Suprapubic skin (tissue), 4 donors: ENCODE measurements around the gene DKK3.

Experiments
- CTCF ChIP-seq, 2 donors: fragments of 200-600 bp in 1 of 2; fragments of 450-650 bp in 1 of 2; sonication (generic) in 1 of 2; IDR thresholded peaks; one replicate each; pipeline ENCODE4 v1.5.1; 2016 to 2019; ENCODE audit warnings: antibody characterized with exemption in 2 of 2, mild to moderate bottlenecking in 1 of 2, moderate library complexity in 1 of 2
- EP300 ChIP-seq: sonication (generic); formaldehyde crosslinking; IDR thresholded peaks from one replicate; pipeline ENCODE4 v1.6.1; 2017; ENCODE audit warnings: antibody characterized with exemption
- POLR2A ChIP-seq, 2 donors: fragments of 450-650 bp; IDR thresholded peaks; one replicate each; pipeline ENCODE4 v1.6.1; 2017; ENCODE audit warnings: antibody characterized with exemption in 2 of 2, mild to moderate bottlenecking in 2 of 2, moderate library complexity in 2 of 2
- POLR2AphosphoS5 ChIP-seq, 3 donors: sonication (generic); formaldehyde crosslinking; IDR thresholded peaks; one replicate each; pipeline ENCODE4 v1.6.1; 2017; ENCODE audit warnings: antibody characterized with exemption in 3 of 3

- no peak for TF ChIP-seq CTCF (IDR thresholded peaks at IDR 0.05)
- TF ChIP-seq POLR2A (IDR thresholded peaks at IDR 0.05), result no peak
- TF ChIP-seq POLR2AphosphoS5 (IDR thresholded peaks at IDR 0.05), result no peak
- no peak for TF ChIP-seq EP300
Observed at GRCh38 chr11:11983427-11983826, 25.0 kb downstream of the DKK3 start.
